GM10266 (cell line): ENCODE results near the gene KRT34.

Experiments used
- DNase-seq: peaks from one replicate; pipeline ENCODE4 v3.0.0; 2012; ENCODE audit errors: extremely low spot score
- CTCF ChIP-seq: IDR thresholded peaks from 2 replicates; pipeline ENCODE4 v1.5.1; 2012; ENCODE audit warnings: mild to moderate bottlenecking, low read depth; ENCODE audit not compliant: control insufficient read depth, insufficient read depth; ENCODE audit errors: missing control alignments

KRT34 gene

GRCh38 chr17:41345992-41346391 lies 36.1 kb downstream of the KRT34 start:
- no peak for DNase-seq
- TF ChIP-seq CTCF: no peak

GRCh38 chr17:41343029-41343428 lies 39.1 kb downstream of the KRT34 start:
- no peak for DNase-seq
- TF ChIP-seq CTCF: no peak

- TF ChIP-seq CTCF: no peak
- DNase-seq: no peak
These were observed 40.9 kb downstream of the KRT34 start for GRCh38 chr17:41340934-41341861.

GRCh38 chr17:41340494-41340893 lies 41.6 kb downstream of the KRT34 start:
- TF ChIP-seq CTCF: no peak
- DNase-seq: no peak

GRCh38 chr17:41339571-41340172 lies 42.4 kb downstream of the KRT34 start:
- DNase-seq: no peak

GRCh38 chr17:41338961-41339485 lies 43.1 kb downstream of the KRT34 start:
- no peak for DNase-seq
- TF ChIP-seq CTCF: no peak

More at GRCh38 chr17:41339571-41340172, 42.4 kb downstream of the KRT34 start:
- TF ChIP-seq CTCF: no peak

GRCh38 chr17:41335747-41336146 lies 46.4 kb downstream of the KRT34 start:
- TF ChIP-seq CTCF: no peak
- DNase-seq: no peak
